Posterior vena cava (tissue), 2 donors: Measurements from ENCODE around the gene GPR150. TPM values are rescaled to one million over a fixed set of nuclear protein-coding genes. Genes with fewer than 3 reads are reported as not detected.

Experiments
- DNase-seq: peaks from one replicate; pipeline ENCODE4 v3.0.0-alpha.2; 2020; ENCODE audit warnings: low spot score
- intact Hi-C, 2 donors: fragments of 100-400 bp; cut with DNase I; formaldehyde crosslinking; loops; one replicate each; pipeline versions ENCODE4 v1.14.1 to v1.14.2; 2022 to 2023
- long read RNA-seq, 2 donors: library from polyadenylated mRNA; unstranded; transcript quantifications; one replicate each; pipeline ENCODE4 v2.0.0, GENCODE V29; 2020 to 2021
- total RNA-seq, 2 donors: library from RNA; stranded (reverse); fragmentation: NEBNext Ultra II Directional; extraction: Animal tissue kit (Norgen Biotek cat#: 25700); gene quantifications; one replicate each; pipeline ENCODE4 v1.2.1, GENCODE V29; 2021
- donor health status: DM: yes; HTN: yes; CAD: no.
- donor health status: DM: yes; HTN: yes; CAD: no.

GPR150 gene
- under 1 TPM; 0.10 to 0.23 TPM for total RNA-seq
- long read RNA-seq, donor 1, result 0 reads
- long read RNA-seq, donor 2, result 0 reads

DNA sequence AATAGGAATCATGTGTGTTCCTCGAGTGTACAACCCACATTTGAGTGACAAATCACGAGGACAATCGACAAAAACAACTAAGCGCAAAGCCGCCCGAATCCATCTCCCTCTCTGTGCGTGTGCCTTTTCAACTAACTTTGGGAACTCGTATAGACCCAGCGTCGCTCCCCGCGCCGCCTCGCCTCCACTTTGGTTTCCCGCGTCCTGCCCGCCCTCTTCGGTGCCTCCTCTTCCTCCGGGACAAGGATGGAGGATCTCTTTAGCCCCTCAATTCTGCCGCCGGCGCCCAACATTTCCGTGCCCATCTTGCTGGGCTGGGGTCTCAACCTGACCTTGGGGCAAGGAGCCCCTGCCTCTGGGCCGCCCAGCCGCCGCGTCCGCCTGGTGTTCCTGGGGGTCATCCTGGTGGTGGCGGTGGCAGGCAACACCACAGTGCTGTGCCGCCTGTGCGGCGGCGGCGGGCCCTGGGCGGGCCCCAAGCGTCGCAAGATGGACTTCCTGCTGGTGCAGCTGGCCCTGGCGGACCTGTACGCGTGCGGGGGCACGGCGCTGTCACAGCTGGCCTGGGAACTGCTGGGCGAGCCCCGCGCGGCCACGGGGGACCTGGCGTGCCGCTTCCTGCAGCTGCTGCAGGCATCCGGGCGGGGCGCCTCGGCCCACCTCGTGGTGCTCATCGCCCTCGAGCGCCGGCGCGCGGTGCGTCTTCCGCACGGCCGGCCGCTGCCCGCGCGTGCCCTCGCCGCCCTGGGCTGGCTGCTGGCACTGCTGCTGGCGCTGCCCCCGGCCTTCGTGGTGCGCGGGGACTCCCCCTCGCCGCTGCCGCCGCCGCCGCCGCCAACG, at the start of gene GPR150:
Gene GPR150, plus strand, starts transcription at position 58 of the 840 bp plus-strand sequence. Its CDS starts 189 bp downstream, at position 247.
- peak; percentile 87 for DNase-seq
- intact Hi-C loops, result no loop called here

DNA sequence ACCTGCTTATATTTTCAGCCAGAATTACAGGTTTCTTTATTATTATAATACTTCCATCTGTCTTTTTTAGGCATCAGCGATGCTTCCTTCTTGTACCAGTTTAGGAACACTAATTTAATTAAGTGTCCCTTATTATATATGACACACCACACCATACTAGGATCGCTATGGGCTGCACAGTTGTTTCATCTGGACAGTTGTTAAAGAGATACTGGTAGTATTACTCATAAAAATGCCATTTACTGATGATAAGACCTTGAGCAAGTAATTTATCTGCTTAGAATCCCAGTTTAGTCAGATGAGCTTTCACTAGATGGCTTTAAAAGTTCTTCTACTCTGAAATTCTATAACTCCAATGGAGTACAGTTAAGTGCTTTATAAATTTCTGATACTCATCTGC, 47.9 kb upstream of the GPR150 start:
- no peak for DNase-seq
- intact Hi-C loops, result no loop called here

GRCh38 chr5:95581576-95581975, 38.3 kb upstream of the GPR150 start:
- DNase-seq, result no peak
- intact Hi-C loops, result no loop called here

DNA sequence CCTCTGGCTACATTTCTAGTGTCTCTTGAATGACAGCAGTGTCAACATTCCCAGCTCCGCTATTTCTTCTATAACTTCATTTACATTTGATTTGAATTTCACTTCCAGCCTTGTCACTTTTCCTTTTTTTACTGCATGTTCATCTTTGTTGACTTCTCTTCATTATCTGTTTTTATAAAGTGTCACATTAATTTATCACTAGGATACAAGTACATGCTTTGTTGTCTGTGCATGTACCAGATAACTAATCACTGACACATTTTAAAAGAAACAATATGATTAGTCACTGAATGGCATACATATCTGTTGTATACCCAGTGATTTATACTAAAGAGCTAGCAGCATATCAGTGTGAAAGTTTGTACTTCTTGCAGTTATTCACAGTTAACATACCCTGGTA, 35.9 kb upstream of the GPR150 start:
- intact Hi-C loops, result no loop called here

DNA sequence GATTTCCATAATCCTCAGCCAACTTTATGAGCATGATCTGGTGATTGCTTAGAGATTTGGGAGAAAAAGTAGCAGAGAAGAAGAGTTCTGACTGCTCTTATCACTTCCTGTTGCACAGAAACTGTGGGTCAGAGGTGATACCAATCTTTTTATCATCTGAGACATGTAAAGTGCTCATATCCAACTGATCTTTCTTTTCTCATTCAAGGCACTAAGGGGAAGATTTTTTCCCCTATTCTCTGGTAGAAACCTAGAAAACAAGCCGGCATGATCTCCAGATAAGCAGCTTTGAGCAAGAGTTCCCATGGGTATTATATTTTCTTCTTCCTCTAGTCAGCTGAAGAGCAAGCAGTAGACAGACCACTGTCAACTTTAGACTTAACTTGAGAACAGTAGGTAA, 29.0 kb upstream of the GPR150 start:
- intact Hi-C loops, result no loop called here
- DNase-seq, result no peak

More for the DNA sequence above, 35.9 kb upstream of the GPR150 start:
- no peak for DNase-seq

- intact Hi-C loops, result no loop called here
- DNase-seq, result no peak
These were observed 28.4 kb upstream of the GPR150 start for GRCh38 chr5:95591490-95591901.

GRCh38 chr5:95595289-95595931, 24.5 kb upstream of the GPR150 start:
- DNase-seq, result no peak
- intact Hi-C loops, result no loop called here

- intact Hi-C loops, result no loop called here
- DNase-seq, result no peak
These were observed 20.6 kb upstream of the GPR150 start for GRCh38 chr5:95599252-95599651.

GRCh38 chr5:95600557-95600956, 19.3 kb upstream of the GPR150 start:
- intact Hi-C loops, result no loop called here

GRCh38 chr5:95605786-95606185, 14.1 kb upstream of the GPR150 start:
- DNase-seq, result peak; percentile 62
- intact Hi-C loops, result no loop called here

More at GRCh38 chr5:95600557-95600956, 19.3 kb upstream of the GPR150 start:
- no peak for DNase-seq

DNA sequence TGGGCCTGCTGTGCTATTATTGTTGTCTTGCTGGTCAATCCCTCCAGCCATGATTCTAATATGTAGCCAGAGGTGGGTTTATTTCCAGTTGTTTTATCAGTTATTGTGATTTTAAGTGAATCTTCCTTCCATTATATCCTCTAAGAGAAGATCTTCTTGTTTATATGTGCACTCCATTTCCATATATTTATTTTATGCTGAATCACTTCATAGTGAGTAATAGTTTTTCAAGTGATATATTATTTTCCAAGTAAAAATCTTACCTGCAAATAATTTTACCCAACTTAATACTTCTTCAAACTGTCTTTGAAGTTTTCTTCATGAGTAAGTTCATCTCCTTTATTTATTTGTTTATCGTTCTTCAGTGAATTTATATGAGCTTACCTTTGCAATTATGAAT, 13.5 kb upstream of the GPR150 start:
- intact Hi-C loops, result no loop called here

GRCh38 chr5:95609711-95610110, 10.2 kb upstream of the GPR150 start:
- intact Hi-C loops, result no loop called here
- DNase-seq, result no peak

More for the DNA sequence above, 13.5 kb upstream of the GPR150 start:
- DNase-seq, result no peak

- intact Hi-C loops, result no loop called here
- no peak for DNase-seq
These were observed 9.3 kb upstream of the GPR150 start for GRCh38 chr5:95610546-95610945.

GRCh38 chr5:95611396-95611795, 8.5 kb upstream of the GPR150 start:
- intact Hi-C loops, result no loop called here
- DNase-seq, result no peak

GRCh38 chr5:95613514-95613913, 6.4 kb upstream of the GPR150 start:
- DNase-seq, result no peak
- intact Hi-C loops, result no loop called here

GRCh38 chr5:95615164-95615467, 4.8 kb upstream of the GPR150 start:
- DNase-seq, result no peak
- intact Hi-C loops, result no loop called here

DNA sequence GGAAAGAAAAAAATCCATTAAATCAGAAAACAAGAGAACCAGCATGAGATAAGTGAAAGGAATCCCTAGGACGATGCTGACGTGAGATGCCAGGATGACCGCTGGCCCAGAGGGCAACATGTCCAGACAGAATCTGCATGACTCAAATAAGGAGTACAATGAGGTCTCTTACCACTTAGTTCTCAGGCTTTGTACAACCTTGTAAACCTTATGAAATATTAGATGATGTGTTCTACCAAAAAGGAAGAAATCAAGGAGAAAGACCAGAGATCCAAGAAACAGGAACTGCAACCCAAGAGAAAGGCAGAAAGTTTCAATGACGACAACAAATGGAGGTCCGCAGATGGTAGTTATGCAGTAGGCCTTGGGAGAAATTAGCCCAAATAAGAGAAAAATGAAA, 2.8 kb upstream of the GPR150 start:
- DNase-seq, result no peak
- intact Hi-C loops, result no loop called here

DNA sequence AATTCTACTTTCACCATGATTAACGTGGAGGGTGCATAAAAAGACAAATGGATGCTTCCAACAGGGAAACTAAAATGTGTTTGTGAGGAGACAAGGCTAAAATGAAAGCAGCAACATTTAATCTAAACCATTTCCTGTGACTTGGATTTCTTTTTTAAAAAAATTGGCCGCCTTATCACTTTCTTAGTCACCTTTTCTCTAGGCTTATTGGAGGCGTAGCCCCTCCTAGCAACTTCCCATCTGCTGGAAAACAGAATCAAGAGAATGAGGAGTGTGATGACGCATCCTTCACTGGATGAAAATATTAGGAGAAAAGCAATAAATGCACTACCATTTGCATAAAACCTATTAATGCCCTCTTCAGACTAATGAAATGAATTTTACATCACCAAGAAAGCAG, 791 bp upstream of the GPR150 start:
- intact Hi-C loops, result no loop called here
- no peak for DNase-seq

DNA sequence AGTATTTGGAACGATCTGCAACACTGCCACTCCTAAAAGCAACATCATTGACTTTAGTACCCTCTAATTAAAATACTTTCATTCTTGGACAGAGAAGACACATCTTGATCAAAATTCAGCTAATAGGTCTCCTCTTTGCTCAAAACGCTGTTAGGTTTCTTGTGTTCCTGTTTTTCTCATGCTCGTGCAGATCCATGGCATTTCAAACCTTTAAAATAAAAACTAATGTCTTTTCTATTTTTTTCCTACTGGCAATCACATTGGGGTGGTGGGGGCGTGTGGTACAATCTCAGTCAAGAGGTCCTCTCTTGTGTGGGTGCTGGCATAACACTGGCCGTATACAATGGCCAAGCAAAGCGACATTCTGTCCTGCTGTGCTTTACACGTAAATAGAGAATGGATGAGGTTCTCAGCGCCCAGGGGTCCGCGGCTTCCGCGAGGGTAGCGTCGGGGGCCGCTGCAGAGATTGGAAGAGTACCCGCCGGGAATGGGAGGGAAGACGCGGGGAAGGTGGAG, 315 bp upstream of the GPR150 start:
- intact Hi-C loops, result no loop called here
- DNase-seq, result no peak
